GM20431 (cell line): ENCODE data around the gene C10orf62.
"Not testable (repeated sequence)": the region's sequence is repeated elsewhere in the genome, so short reads cannot be mapped to it uniquely, and the experiment has no call there.

Experiments used
- in situ Hi-C: fragments of 300-500 bp; cut with MseI, MboI; formaldehyde crosslinking; loops from one replicate; pipeline ENCODE4 v1.15.0; 2020; ENCODE audit warnings: low sequenced_read_pairs; ENCODE audit not compliant: unreplicated experiment

C10orf62 gene

GRCh38 chr10:97589479-97589878 lies at the start of gene C10orf62:
C10orf62 (plus strand) TSS chr10:97589721; CDS start chr10:97589898, 177 bp downstream.
- in situ Hi-C loops, result no loop called here

GRCh38 chr10:97540669-97541500 lies 48.6 kb upstream of the C10orf62 start:
- in situ Hi-C loops, result no loop called here

DNA sequence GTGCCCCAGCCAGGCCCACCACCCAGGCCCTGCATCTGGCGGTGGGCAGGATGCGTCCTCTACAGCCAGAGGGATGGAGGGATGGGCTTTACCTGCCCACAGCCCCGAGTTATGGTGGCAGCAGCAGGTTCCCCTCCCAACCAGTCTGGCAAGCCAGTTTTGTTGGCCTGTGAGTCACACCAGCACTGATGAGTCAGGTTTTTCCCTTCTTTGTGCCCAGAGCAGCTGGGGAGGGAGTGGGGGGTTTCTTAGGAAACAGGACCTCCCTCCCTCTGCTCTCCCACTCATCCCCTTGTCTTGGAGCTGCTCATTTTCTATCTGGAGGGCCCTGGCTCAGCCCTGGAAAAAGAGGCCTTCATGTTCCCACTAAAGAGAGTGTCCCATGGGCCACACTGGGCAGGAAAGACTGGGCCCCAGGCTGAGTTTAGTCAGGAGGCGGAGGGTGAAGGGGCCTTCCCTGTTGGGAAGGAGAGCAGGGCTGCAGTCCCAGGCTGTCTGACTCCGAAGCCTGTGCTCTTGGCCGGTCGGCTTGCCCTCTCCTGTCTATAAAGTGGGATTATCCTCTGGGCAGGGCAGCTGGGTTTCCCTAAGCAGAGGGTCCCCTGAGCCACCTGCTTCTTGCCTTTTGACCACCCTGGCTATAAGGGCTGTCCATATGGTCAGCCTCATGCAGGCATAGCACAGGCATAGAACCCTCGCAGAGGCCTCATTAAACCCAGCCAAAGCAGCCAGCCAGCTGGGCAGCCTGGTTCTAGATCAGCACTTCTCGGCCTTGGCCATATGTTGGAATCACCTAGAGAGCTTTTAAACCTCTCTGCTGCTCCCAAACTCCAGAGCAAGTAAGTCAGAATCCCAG lies 47.1 kb upstream of the C10orf62 start:
- in situ Hi-C loops, result no loop called here

- in situ Hi-C loops, result no loop called here
Observed at GRCh38 chr10:97543025-97543546, 46.4 kb upstream of the C10orf62 start.

DNA sequence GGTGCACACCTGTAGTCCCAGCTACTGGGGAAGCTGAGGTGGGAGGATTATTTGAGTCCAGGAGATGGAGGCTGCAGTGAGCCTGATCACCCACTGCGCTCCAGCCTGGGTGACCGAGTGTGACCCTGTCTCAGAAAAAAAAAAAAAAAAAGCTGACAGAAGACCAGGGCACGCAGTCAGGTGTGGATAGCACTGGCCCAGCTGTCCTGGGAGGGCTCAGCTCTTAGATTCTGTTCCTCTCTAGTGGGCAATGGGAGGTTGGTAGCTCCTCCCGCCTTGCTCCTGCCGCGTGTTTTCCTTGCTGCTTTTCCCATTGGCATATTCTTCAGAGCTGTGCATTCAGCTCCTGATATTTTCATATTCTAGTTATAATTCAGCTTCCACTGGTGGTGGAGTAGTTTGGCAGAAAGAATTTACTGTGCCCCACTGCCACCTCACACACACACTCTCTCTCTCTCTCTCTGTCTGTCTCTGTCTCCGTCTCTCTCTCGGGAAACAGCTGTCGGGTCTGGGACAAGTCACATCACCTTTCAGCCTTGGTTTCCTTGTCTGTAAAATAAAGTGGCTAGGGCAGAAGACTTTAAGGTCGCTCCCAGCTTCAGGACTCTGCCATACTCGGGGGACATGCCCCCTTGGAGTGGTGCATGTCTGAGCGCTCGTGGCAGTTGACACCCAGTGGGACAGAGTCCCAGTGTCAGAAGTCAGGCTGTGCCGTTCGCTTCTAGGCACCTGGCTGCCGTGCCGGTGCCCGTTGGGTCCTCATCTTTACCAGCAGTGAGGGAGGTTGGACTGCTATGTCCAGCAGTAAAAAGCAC lies 42.9 kb upstream of the C10orf62 start:
- in situ Hi-C loops, result no loop called here

DNA sequence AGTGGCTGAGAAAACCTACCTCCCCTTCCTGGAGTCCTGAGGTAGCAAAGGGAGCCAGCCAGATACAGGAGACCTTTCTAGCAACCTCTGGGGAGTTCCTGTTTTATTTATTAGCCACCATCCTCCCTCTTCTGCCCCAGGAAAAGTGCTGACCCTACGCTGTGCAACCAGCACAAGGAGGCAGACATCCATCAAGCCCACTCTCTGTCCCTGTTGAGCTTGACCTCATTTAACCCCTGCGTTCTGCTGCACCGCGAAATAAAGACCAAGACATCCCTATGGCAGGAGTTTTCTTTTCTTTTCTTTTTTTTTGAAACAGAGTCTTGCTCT lies 42.3 kb upstream of the C10orf62 start:
- in situ Hi-C loops, result no loop called here

DNA sequence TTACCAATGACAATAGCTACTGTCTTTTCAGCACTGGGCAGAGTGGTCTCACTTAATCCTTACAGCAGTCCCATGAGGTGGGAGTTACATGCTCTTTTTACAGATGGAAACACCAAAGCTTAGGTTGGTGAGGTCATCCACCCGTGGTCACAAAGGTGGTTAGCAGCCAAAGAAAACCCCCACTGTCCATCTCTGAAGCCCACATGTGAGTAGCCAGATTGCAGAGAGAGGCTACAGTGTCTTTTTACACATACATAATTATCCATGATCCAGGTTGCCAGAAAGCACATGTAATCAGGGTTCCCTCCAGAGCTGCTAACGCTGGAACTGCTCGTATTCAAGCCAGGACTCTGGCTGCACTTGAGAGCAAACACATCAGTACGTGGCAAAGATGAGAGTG lies 41.6 kb upstream of the C10orf62 start:
- in situ Hi-C loops, result no loop called here

DNA sequence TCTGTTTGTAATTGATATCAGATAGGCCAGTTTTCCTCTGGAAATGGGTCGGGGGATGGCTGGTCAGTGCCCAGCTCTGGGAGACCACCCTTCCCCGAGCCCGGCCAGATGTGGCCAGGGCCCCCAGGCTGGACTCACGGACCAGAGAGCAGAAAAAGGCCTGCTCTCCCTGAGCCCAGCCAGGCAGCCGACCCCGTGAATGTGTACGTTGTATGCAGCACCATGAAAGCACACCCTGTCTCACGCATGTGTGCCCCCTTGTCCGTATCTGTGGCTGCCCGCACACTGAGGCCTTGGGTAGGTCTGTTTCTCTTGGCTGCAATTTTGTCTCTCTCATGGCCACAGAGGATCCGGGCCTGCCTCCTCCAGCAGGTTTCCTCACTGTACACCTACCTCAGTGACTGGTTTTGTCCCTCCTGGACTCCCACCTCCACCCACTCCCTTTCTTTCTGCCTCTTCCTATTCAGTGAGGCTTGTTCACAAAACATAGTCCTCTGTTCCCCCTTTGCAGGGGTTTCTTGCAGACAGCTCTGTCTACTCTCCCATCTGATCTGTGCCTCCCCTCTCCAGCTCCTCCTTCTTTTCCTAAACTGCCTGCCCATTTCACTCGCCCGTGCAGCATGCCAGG lies 40.6 kb upstream of the C10orf62 start:
- in situ Hi-C loops, result no loop called here

GRCh38 chr10:97549587-97550322 lies 39.8 kb upstream of the C10orf62 start:
- in situ Hi-C loops, result no loop called here

- in situ Hi-C loops, result no loop called here
Observed at GRCh38 chr10:97550336-97551149, 39.0 kb upstream of the C10orf62 start.

DNA sequence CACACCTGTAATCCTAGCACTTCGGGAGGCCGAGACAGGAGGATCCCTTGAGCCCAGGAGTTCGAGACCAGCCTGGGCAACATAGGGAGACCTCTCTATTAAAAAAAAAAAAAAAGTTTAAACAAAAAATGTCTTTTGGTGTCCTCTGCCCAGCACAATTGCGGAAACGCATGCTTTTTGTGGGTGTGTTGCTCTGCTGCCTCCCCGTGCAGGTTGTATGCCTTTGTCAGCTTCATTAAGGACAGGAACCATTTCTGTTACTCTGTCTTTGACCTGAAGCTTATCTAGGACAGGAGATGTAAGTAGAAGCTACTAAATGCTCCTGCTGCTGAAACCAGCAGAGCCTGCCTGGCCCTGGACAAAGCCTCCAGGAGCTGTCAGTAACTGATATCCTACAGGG lies 38.2 kb upstream of the C10orf62 start:
- in situ Hi-C loops, result no loop called here

DNA sequence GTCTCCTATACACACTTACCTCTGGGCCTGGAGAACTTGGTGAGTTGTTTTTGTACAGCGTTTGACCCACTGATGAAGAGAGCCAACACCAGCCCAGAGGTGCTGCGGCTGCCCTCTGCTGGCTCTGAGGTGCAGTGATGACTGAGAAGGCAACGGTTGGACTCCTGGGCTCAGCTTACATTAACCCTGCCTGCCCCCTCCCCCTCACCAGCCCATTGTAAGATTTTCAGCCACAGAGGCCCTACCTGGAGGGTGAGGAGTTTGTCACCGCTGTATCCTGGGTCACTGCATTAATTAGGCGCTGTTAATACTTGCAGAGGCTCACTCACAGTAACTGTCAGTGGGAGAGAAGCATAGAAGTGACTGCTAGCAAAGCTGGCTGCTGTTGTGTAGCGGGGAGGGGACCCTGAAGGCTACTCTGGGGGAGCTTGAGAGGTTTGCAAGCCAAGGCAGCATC lies 35.9 kb upstream of the C10orf62 start:
- in situ Hi-C loops, result no loop called here

DNA sequence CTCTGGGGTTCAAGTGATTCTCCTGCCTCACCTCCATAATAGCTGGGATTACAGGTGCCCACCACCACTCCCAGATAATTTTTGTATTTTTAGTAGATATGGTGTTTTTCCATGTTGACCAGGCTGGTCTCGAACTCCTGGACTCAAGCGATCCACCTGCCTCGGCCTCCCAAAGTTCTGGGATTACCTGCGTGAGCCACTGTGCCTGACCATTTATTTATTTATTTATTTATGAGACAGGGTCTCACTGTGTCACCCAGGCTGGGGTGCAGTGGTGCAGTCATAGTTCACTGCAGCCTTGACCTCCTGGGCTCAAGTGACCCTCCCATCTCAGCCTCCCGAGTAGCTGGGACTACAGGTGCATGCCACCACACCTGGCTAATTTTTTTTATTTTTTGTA lies 35.2 kb upstream of the C10orf62 start:
- in situ Hi-C loops, result not testable (repeated sequence)

GRCh38 chr10:97555541-97555940 lies 34.0 kb upstream of the C10orf62 start:
- in situ Hi-C loops, result not testable (repeated sequence)

DNA sequence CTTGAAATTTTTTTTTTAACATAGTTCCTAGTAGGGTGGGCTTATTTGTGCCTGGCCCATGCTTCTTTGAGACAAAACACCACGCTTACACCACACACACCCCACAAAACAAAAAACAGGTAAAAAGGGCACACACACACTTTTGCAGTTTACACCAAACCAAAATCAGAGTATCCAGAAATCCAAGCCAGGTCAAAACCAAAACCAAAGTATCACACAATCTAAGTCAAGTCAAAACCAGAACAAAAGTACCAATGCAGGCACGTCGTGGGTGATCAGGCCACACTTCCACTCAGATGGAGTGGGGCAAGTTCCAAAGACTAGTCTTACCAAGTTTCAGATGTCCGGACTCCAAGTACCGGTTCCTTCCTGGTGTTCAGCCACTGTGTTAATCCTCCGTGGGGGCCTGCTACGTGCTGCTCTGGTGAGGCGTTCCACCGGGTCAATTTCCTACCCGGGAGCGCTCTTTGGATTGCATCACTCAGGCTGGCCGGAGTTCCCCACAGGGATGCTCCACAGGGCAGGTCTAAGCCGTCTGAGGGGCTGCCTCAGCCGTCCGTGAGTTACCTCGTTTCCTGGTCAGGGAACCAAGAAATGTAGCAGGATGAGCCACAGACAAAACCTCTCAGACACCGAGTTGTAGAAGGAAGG lies 28.7 kb upstream of the C10orf62 start:
- in situ Hi-C loops, result not testable (repeated sequence)

- in situ Hi-C loops, result not testable (repeated sequence)
Observed at GRCh38 chr10:97561386-97562077, 28.0 kb upstream of the C10orf62 start.

- in situ Hi-C loops, result not testable (repeated sequence)
Observed at GRCh38 chr10:97562329-97562728, 27.2 kb upstream of the C10orf62 start.
